Tibial artery (tissue), 4 donors: ENCODE measurements around the gene ZNF804B.

ENCODE experiments used
- DNase-seq, 2 donors: peaks; one replicate each; pipeline ENCODE4 v3.0.0-alpha.2; 2019
- H3K27ac ChIP-seq, 2 donors: fragments of 200-600 bp; sonication (generic) in 1 of 2; 1 replicate in 1 of 2; 2 replicates in 1 of 2; pipeline ENCODE4 v1.5.1; 2018 to 2019; ENCODE audit warnings: mild to moderate bottlenecking in 1 of 2
- H3K27me3 ChIP-seq, 2 donors: fragments of 200-600 bp; sonication (generic) in 1 of 2; one replicate each; pipeline versions ENCODE4 v1.5.1 to v1.6.0; 2016 to 2019
- H3K36me3 ChIP-seq, 3 donors: fragments of 200-600 bp; sonication (generic) in 2 of 3; one replicate each; pipeline ENCODE4 v1.5.1; 2016 to 2019; ENCODE audit warnings: mild to moderate bottlenecking in 2 of 3
- H3K4me1 ChIP-seq, 4 donors: fragments of 200-600 bp; sonication (generic) in 2 of 4; 1 replicate in 3 of 4; 2 replicates in 1 of 4; pipeline ENCODE4 v1.5.1; 2016 to 2019
- H3K4me3 ChIP-seq, 2 donors: fragments of 200-600 bp; sonication (generic) in 1 of 2; 1 replicate in 1 of 2; 2 replicates in 1 of 2; pipeline ENCODE4 v1.5.1; 2018 to 2019; ENCODE audit warnings: mild to moderate bottlenecking in 2 of 2
- H3K9me3 ChIP-seq, 3 donors: fragments of 200-600 bp; sonication (generic) in 1 of 3; one replicate each; pipeline ENCODE4 v1.5.1; 2016 to 2019
- CTCF ChIP-seq, 2 experiments: fragments of 200-600 bp in 1 of 2; fragments of 450-650 bp in 1 of 2; IDR thresholded peaks; one replicate each; pipeline ENCODE4 v1.5.1; 2017 to 2019; ENCODE audit warnings: antibody characterized with exemption in 2 of 2, mild to moderate bottlenecking in 1 of 2, moderate library complexity in 1 of 2
- intact Hi-C: fragments of 100-400 bp; cut with DNase I; formaldehyde crosslinking; loops from one replicate; pipeline ENCODE4 v1.15.0; 2023; ENCODE audit warnings: low total_unique reads

Gene ZNF804B

GRCh38 chr7:88866265-88866863 is 106.9 kb downstream of the ZNF804B start:
- Histone ChIP-seq H3K36me3 (no peaks in the 10 kb centered on the region), H3K4me3 (no peak overlapping the region), H3K4me1 (no peaks in the 10 kb centered on the region), H3K27me3 (no peaks in the 10 kb centered on the region), H3K9me3 (no peaks in the 10 kb centered on the region), H3K27ac (no peak overlapping the region)
- no peak for DNase-seq
- TF ChIP-seq CTCF (IDR thresholded peaks at IDR 0.05) = no peak
- intact Hi-C loops = no loop called here

- no peaks in the 10 kb centered on the region for H3K27me3 ChIP-seq
- H3K36me3 ChIP-seq = no peaks in the 10 kb centered on the region
- no peak for DNase-seq
- no peaks in the 10 kb centered on the region for H3K9me3 ChIP-seq
- no peak for TF ChIP-seq CTCF (IDR thresholded peaks at IDR 0.05)
- H3K27ac ChIP-seq = no peak overlapping the region
- H3K4me1 ChIP-seq = no peaks in the 10 kb centered on the region
- intact Hi-C loops = no loop called here
- H3K4me3 ChIP-seq = no peak overlapping the region
Measured at GRCh38 chr7:88867158-88867557, 107.7 kb downstream of the ZNF804B start.

- no peak overlapping the region for H3K27ac ChIP-seq
- no peak for DNase-seq
- no peaks in the 10 kb centered on the region for H3K9me3 ChIP-seq
- no peak overlapping the region for H3K4me3 ChIP-seq
- no peaks in the 10 kb centered on the region for H3K4me1 ChIP-seq
- intact Hi-C loops = no loop called here
- H3K27me3 ChIP-seq = no peaks in the 10 kb centered on the region
- no peak for TF ChIP-seq CTCF (IDR thresholded peaks at IDR 0.05)
- H3K36me3 ChIP-seq = no peaks in the 10 kb centered on the region
Measured at GRCh38 chr7:88868456-88868855, 109.0 kb downstream of the ZNF804B start.

GRCh38 chr7:88881136-88881535 is 121.6 kb downstream of the ZNF804B start:
- Histone ChIP-seq H3K4me3 (no peak overlapping the region), H3K27me3 (no peaks in the 10 kb centered on the region), H3K9me3 (no peaks in the 10 kb centered on the region), H3K36me3 (no peaks in the 10 kb centered on the region), H3K4me1 (no peaks in the 10 kb centered on the region), H3K27ac (no peak overlapping the region)
- DNase-seq = no peak
- intact Hi-C loops = no loop called here
- no peak for TF ChIP-seq CTCF (IDR thresholded peaks at IDR 0.05)

- TF ChIP-seq CTCF (IDR thresholded peaks at IDR 0.05) = no peak
- no peak overlapping the region for H3K4me3 ChIP-seq
- intact Hi-C loops = no loop called here
- no peaks in the 10 kb centered on the region for H3K4me1 ChIP-seq
- no peak for DNase-seq
- no peaks in the 10 kb centered on the region for H3K36me3 ChIP-seq
- H3K9me3 ChIP-seq = no peaks in the 10 kb centered on the region
- H3K27ac ChIP-seq = no peak overlapping the region
- no peaks in the 10 kb centered on the region for H3K27me3 ChIP-seq
Measured at GRCh38 chr7:88885131-88885530, 125.6 kb downstream of the ZNF804B start.

- Histone ChIP-seq H3K4me1 (no peaks in the 10 kb centered on the region), H3K27me3 (no peaks in the 10 kb centered on the region), H3K4me3 (no peak overlapping the region), H3K9me3 (no peaks in the 10 kb centered on the region), H3K36me3 (no peaks in the 10 kb centered on the region), H3K27ac (no peak overlapping the region)
- no peak for DNase-seq
- no peak for TF ChIP-seq CTCF (IDR thresholded peaks at IDR 0.05)
- intact Hi-C loops = no loop called here
Measured at GRCh38 chr7:88888684-88889083, 129.2 kb downstream of the ZNF804B start.
